HEK293 (cell line): Measurements from ENCODE around the gene EHD1.

Experiments
- CTCF ChIA-PET: fragments of 350-600 bp; formaldehyde crosslinking; extraction: SDS; loops from one replicate; lab custom pipeline; 2021; ENCODE audit warnings: antibody characterized with exemption; lab: Yijun Ruan, JAX
- POLR2A ChIA-PET: fragments of 300-600 bp; formaldehyde crosslinking; extraction: SDS; loops from one replicate; lab custom pipeline; 2020; ENCODE audit warnings: antibody characterized with exemption, inconsistent platforms; lab: Yijun Ruan, JAX
- H3K27ac ChIP-seq: fragments of 200-500 bp; sonication (Bioruptor generic); 2 replicates; pipeline ENCODE4 v1.5.1; 2014; ENCODE audit warnings: low read depth, low read length, control low read depth, inconsistent platforms; ENCODE audit errors: extremely low read depth
- H3K36me3 ChIP-seq, 2 experiments: fragments of 200-500 bp in 1 of 2; sonication (Bioruptor generic) in 1 of 2; 1 replicate in 1 of 2; 2 replicates in 1 of 2; pipeline ENCODE4 v1.5.1; 2014 to 2017; ENCODE audit warnings: inconsistent platforms in 2 of 2, low read length in 2 of 2; ENCODE audit not compliant: control insufficient read depth in 2 of 2, insufficient read depth in 1 of 2
- H3K4me1 ChIP-seq: fragments of 200-500 bp; sonication (Bioruptor generic); 2 replicates; pipeline ENCODE4 v1.5.1; 2014; ENCODE audit warnings: mild to moderate bottlenecking, low read length, inconsistent platforms; ENCODE audit not compliant: control insufficient read depth, insufficient read depth
- H3K4me3 ChIP-seq: 2 replicates; pipeline ENCODE4 v1.5.1; 2011; ENCODE audit warnings: low read depth, mild to moderate bottlenecking, control low read depth, low read length, moderate library complexity
- H3K9me3 ChIP-seq: fragments of 200-500 bp; sonication (Bioruptor generic); 2 replicates; pipeline ENCODE4 v1.5.1; 2014; ENCODE audit warnings: low read depth, low read length, inconsistent platforms; ENCODE audit not compliant: control insufficient read depth, insufficient read depth
- HIC1 ChIP-seq: fragments of 450-650 bp; formaldehyde crosslinking; IDR thresholded peaks from 2 replicates; pipeline ENCODE4 v1.5.1; 2016; ENCODE audit warnings: missing biosample characterization, missing genetic modification characterization
- KLF1 ChIP-seq: fragments of 450-650 bp; formaldehyde crosslinking; IDR thresholded peaks from 2 replicates; pipeline ENCODE4 v1.5.1; 2016; ENCODE audit warnings: missing biosample characterization, missing genetic modification characterization
- MEIS1 ChIP-seq: sonication (generic); formaldehyde crosslinking; IDR thresholded peaks from 2 replicates; pipeline ENCODE4 v1.8.1; 2022; ENCODE audit warnings: missing genetic modification reagents, mild to moderate bottlenecking, borderline replicate concordance
- SCRT1 ChIP-seq: fragments of 450-650 bp; formaldehyde crosslinking; IDR thresholded peaks from 2 replicates; pipeline ENCODE4 v1.5.1; 2016; ENCODE audit warnings: missing biosample characterization, missing genetic modification characterization, borderline replicate concordance
- SP2 ChIP-seq: fragments of 450-650 bp; formaldehyde crosslinking; IDR thresholded peaks from 2 replicates; pipeline ENCODE4 v1.5.1; 2016; ENCODE audit warnings: missing biosample characterization, missing genetic modification characterization
- SP3 ChIP-seq: fragments of 450-650 bp; formaldehyde crosslinking; IDR thresholded peaks from 2 replicates; pipeline ENCODE4 v1.5.1; 2016; ENCODE audit warnings: missing biosample characterization, missing genetic modification characterization
- SP7 ChIP-seq: fragments of 450-650 bp; formaldehyde crosslinking; IDR thresholded peaks from 2 replicates; pipeline ENCODE4 v1.5.1; 2016; ENCODE audit warnings: missing biosample characterization, missing genetic modification characterization
- WT1 ChIP-seq: fragments of 450-650 bp; formaldehyde crosslinking; IDR thresholded peaks from 2 replicates; pipeline ENCODE4 v1.5.1; 2016; ENCODE audit warnings: missing biosample characterization, missing genetic modification characterization
- ZBTB21 ChIP-seq: fragments of 450-650 bp; formaldehyde crosslinking; IDR thresholded peaks from 2 replicates; pipeline ENCODE4 v1.5.1; 2017; ENCODE audit warnings: missing biosample characterization, missing genetic modification characterization
- ZNF16 ChIP-seq: fragments of 450-650 bp; formaldehyde crosslinking; IDR thresholded peaks from 2 replicates; pipeline ENCODE4 v1.5.1; 2016; ENCODE audit warnings: low read depth, missing biosample characterization, missing genetic modification characterization
- ZNF211 ChIP-seq: fragments of 450-650 bp; formaldehyde crosslinking; IDR thresholded peaks from 2 replicates; pipeline ENCODE4 v1.5.1; 2016; ENCODE audit warnings: low read depth, missing biosample characterization, missing genetic modification characterization
- ZNF274 ChIP-seq, 2 experiments: fragments of 200-500 bp in 1 of 2; fragments of 450-650 bp in 1 of 2; sonication (Bioruptor generic) in 1 of 2; formaldehyde crosslinking in 1 of 2; IDR thresholded peaks; 2 replicates each; pipeline versions ENCODE4 v1.5.1 to v1.6.1; 2014 to 2016; ENCODE audit warnings: borderline replicate concordance in 1 of 2, inconsistent platforms in 1 of 2, low read length in 1 of 2, missing biosample characterization in 1 of 2, missing genetic modification characterization in 1 of 2
- ZNF311 ChIP-seq: fragments of 450-650 bp; formaldehyde crosslinking; IDR thresholded peaks from 2 replicates; pipeline ENCODE4 v1.5.1; 2017; ENCODE audit warnings: missing biosample characterization, missing genetic modification characterization, borderline replicate concordance
- ZNF404 ChIP-seq: fragments of 450-650 bp; formaldehyde crosslinking; IDR thresholded peaks from 2 replicates; pipeline ENCODE4 v1.5.1; 2017; ENCODE audit warnings: missing biosample characterization, missing genetic modification characterization
- ZNF529 ChIP-seq: fragments of 450-650 bp; formaldehyde crosslinking; IDR thresholded peaks from 2 replicates; pipeline ENCODE4 v1.5.1; 2017; ENCODE audit warnings: missing genetic modification characterization, missing biosample characterization; ENCODE audit not compliant: insufficient replicate concordance
- ZNF660 ChIP-seq: fragments of 450-650 bp; IDR thresholded peaks from 2 replicates; pipeline ENCODE4 v1.5.1; 2018; ENCODE audit warnings: missing biosample characterization, mild to moderate bottlenecking, missing genetic modification characterization

Gene EHD1

GRCh38 chr11:64923944-64924909, 45.8 kb upstream of the EHD1 start, which contains the start of gene PPP2R5B (continued):
- TF ChIP-seq ZNF274 (IDR thresholded peaks at IDR 0.05; ENCODE audit: low read length) (no peak), ZNF274 (tag by site-specific recombination; IDR thresholded peaks at IDR 0.05; ENCODE audit: borderline replicate concordance) (no peak), SP3 (tag by site-specific recombination) (peak; percentile 92), ZNF660 (tag by site-specific recombination) (peak; percentile 12; the same call in 1 of the 2 replicates)

GRCh38 chr11:64923151-64923661, 44.8 kb upstream of the EHD1 start:
- POLR2A ChIA-PET, result interaction anchor here (1.0 to 2.0 kb wide), 4 partner anchors 41 to 145 kb away, joined by 3 to 8 read pairs (median 5); partner anchors contain the start of genes ARL2 and SF1
- CTCF ChIA-PET, result no interaction called here

GRCh38 chr11:64921384-64921783, 43.0 kb upstream of the EHD1 start:
- ChIA-PET POLR2A (no interaction called here), CTCF (no interaction called here)
- Histone ChIP-seq H3K9me3 (no peaks in the 10 kb centered on the region), H3K27ac (no peak overlapping the region), H3K4me3 (no peak overlapping the region), H3K36me3 (no peaks in the 10 kb centered on the region), H3K4me1 (no peaks in the 10 kb centered on the region)
- TF ChIP-seq SCRT1 (tag by site-specific recombination) (no peak), HIC1 (tag by site-specific recombination) (no peak), ZNF274 (IDR thresholded peaks at IDR 0.05; ENCODE audit: low read length) (no peak), ZNF274 (tag by site-specific recombination; IDR thresholded peaks at IDR 0.05; ENCODE audit: borderline replicate concordance) (no peak), WT1 (tag by site-specific recombination) (no peak), ZBTB21 (tag by site-specific recombination) (no peak), SP3 (tag by site-specific recombination) (0 out of 2 replicates have a peak, but pooled peaks have one; percentile 32), ZNF16 (tag by site-specific recombination) (no peak)

More at GRCh38 chr11:64923151-64923661, 44.8 kb upstream of the EHD1 start:
- TF ChIP-seq ZNF311, result no peak
- TF ChIP-seq ZNF404, result no peak
- no peak for TF ChIP-seq SP7
- TF ChIP-seq ZBTB21 (tag by site-specific recombination), result no peak
- no peak for TF ChIP-seq ZNF211 (tag by site-specific recombination)
- TF ChIP-seq KLF1 (tag by site-specific recombination), result no peak
- no peak for TF ChIP-seq ZNF529 (tag by site-specific recombination)
- no peak for TF ChIP-seq MEIS1
- no peak for TF ChIP-seq SP2
- no peak for TF ChIP-seq SCRT1 (tag by site-specific recombination)
- peaks cover 0 to 12% of the 10 kb centered on the region in 2 experiments; a peak in 1 of 3 replicates for H3K36me3 ChIP-seq
- no peak overlapping the region for H3K27ac ChIP-seq
- H3K9me3 ChIP-seq, result no peaks in the 10 kb centered on the region
- no peak overlapping the region for H3K4me3 ChIP-seq
- no peaks in the 10 kb centered on the region for H3K4me1 ChIP-seq
